Heart left ventricle (tissue), 16 donors: ENCODE data around the gene KCNMB2. TPM values are rescaled to one million over a fixed set of nuclear protein-coding genes. Genes with fewer than 3 reads are reported as not detected.
A peak's percentile ranks its signal among the peaks of the same experiment; 100 is the strongest.

ENCODE experiments used
- ATAC-seq, 4 donors: fragments of 200-7000 bp; cut with Tn5 transposase; one replicate each; pipeline ENCODE4 v1.9.1; 2020 to 2022; ENCODE audit warnings: moderate library complexity in 4 of 4, mild to moderate bottlenecking in 3 of 4, moderate number of reproducible peaks in 1 of 4
- DNase-seq, 5 donors: peaks; one replicate each; pipeline ENCODE4 v3.0.0-alpha.2; 2020
- H3K27ac ChIP-seq, 12 donors: fragments of 200-600 bp; sonication (generic) in 4 of 12; one replicate each; pipeline versions ENCODE4 v1.5.0 to v1.8.0; 2016 to 2022; ENCODE audit warnings: mild to moderate bottlenecking in 2 of 12
- H3K27me3 ChIP-seq, 9 donors: fragments of 200-600 bp; sonication (generic) in 2 of 9; one replicate each; pipeline versions ENCODE4 v1.5.1 to v1.8.0; 2016 to 2022; ENCODE audit warnings: mild to moderate bottlenecking in 3 of 9
- H3K36me3 ChIP-seq, 9 donors: fragments of 200-600 bp; sonication (generic) in 2 of 9; one replicate each; pipeline versions ENCODE4 v1.5.0 to v1.8.0; 2018 to 2022; ENCODE audit warnings: mild to moderate bottlenecking in 2 of 9
- H3K4me1 ChIP-seq, 12 donors: fragments of 200-600 bp; sonication (generic) in 4 of 12; one replicate each; pipeline versions ENCODE4 v1.5.0 to v1.8.0; 2016 to 2022; ENCODE audit warnings: mild to moderate bottlenecking in 3 of 12
- H3K4me3 ChIP-seq, 12 donors: fragments of 200-600 bp; sonication (generic) in 4 of 12; one replicate each; pipeline versions ENCODE4 v1.5.0 to v1.8.0; 2017 to 2022; ENCODE audit warnings: mild to moderate bottlenecking in 9 of 12, moderate library complexity in 4 of 12
- H3K9me3 ChIP-seq, 12 donors: fragments of 200-600 bp; sonication (generic) in 4 of 12; one replicate each; pipeline versions ENCODE4 v1.5.0 to v1.8.0; 2016 to 2022; ENCODE audit warnings: mild to moderate bottlenecking in 1 of 12
- CTCF ChIP-seq, 12 donors: fragments of 200-600 bp; sonication (generic) in 4 of 12; IDR thresholded peaks; one replicate each; pipeline versions ENCODE4 v1.5.0 to v1.8.0; 2018 to 2022; ENCODE audit warnings: antibody characterized with exemption in 12 of 12, mild to moderate bottlenecking in 5 of 12
- POLR2A ChIP-seq, 2 donors: fragments of 450-650 bp; IDR thresholded peaks; one replicate each; pipeline ENCODE4 v1.6.1; 2017; ENCODE audit warnings: antibody characterized with exemption in 2 of 2, mild to moderate bottlenecking in 2 of 2, moderate library complexity in 2 of 2
- WGBS, 4 donors: extraction: QIAGEN DNeasy Blood & Tissue Kit in 2 of 4; methylation state at CpG; one replicate each; pipeline versions ENCODE4 v1.1.5 to v1.1.7; 2013 to 2018; 5-methylcytosine and 5-hydroxymethylcytosine counted together
- intact Hi-C, 10 donors: fragments of 100-400 bp; cut with DNase I; formaldehyde crosslinking; loops; one replicate each; pipeline versions ENCODE4 v1.11.1 to v1.14.2; 2022
- polyA plus RNA-seq, 2 donors: library from polyadenylated mRNA; stranded (reverse); fragments of 200-250 nt; gene quantifications; one replicate each; pipeline ENCODE4 v1.2.3, GENCODE V29; 2013
- total RNA-seq, 9 donors: library from RNA; depleted of rRNA in 2 of 9; stranded (reverse); fragments of >200 nt in 2 of 9; fragmentation: NEBNext Ultra II Directional in 3 of 9; extraction: Animal tissue kit (Norgen Biotek cat#: 25700) in 3 of 9; gene quantifications; one replicate each; pipeline versions ENCODE4 v1.1.0 to v1.2.4, GENCODE V29; 2016 to 2023
- donor health status: ischemic (EF 13 %, LVEDD 7.1; RV severe dilation, severe dysfunction).
- donor health status: healthy with polysubstance abuse.
- donor health status: DM: no; HTN: yes; CAD: no.
- donor health status: DM: no; HTN: no; CAD: no.
- donor health status: ischemic (EF 25% LVEDD 6.9; RV normal size, moderate dysfunction).
- donor health status: ischemic (EF 25% LVEDD 5.7; RV mildly dilated, moderate dysfunction).
- donor health status: healthy.
- donor health status: DM: yes; HTN: yes; CAD: no.
- donor health status: ischemic (EF 35%, LVEDD 5.7; RV mildly dilated, moderate dysfunction).
- donor health status: nonischemic (EF 11% LVEDD 7.7; RV severe dilation, severe dysfunction).
- donor health status: DM: yes; HTN: yes; CAD: no.
- donor health status: PGD.
- donor health status: ischemic (EF 29% LVEDD 5.4; RV normal size, mild dysfunction).
- donor health status: nonischemic (EF 23%, LVEDD 6.1; RV moderate dilation, normal function).

Gene KCNMB2
- total and polyA plus RNA-seq, 11 donors, result 0.37 to 5.7 (median 2.0) TPM; not detected in 1

GRCh38 chr3:178777718-178778411 is 241.6 kb downstream of the KCNMB2 start:
- WGBS, 4 donors, result 63 to 67% (median 65%) methylated on average over 4 of the region's 4 CpGs
- Histone ChIP-seq H3K4me1 (no peaks in the 10 kb centered on the region), H3K27ac (no peak overlapping the region), H3K4me3 (no peak overlapping the region), H3K9me3 (no peaks in the 10 kb centered on the region), H3K36me3 (no peaks in the 10 kb centered on the region), H3K27me3 (no peaks in the 10 kb centered on the region)
- ATAC-seq (peak in 1 of 4 donors; percentile 60), DNase-seq (no peak)
- no peak for TF ChIP-seq POLR2A (IDR thresholded peaks at IDR 0.05)
- TF ChIP-seq CTCF (IDR thresholded peaks at IDR 0.05), result no peak
- intact Hi-C loops, result no loop called here

- H3K9me3 ChIP-seq, result no peaks in the 10 kb centered on the region
- H3K4me3 ChIP-seq, result no peak overlapping the region
- H3K27ac ChIP-seq, result no peak overlapping the region
- intact Hi-C loops, result no loop called here
- H3K27me3 ChIP-seq, result no peaks in the 10 kb centered on the region
- H3K36me3 ChIP-seq, result no peaks in the 10 kb centered on the region
- ATAC-seq (no peak), DNase-seq (no peak)
- H3K4me1 ChIP-seq, result no peaks in the 10 kb centered on the region
- WGBS, 4 donors, result 73 to 79% (median 76%) methylated on average over 4 of the region's 4 CpGs
- TF ChIP-seq POLR2A (IDR thresholded peaks at IDR 0.05) (no peak), CTCF (IDR thresholded peaks at IDR 0.05) (no peak)
These were observed 242.4 kb downstream of the KCNMB2 start for GRCh38 chr3:178778589-178778988.

- H3K27me3 ChIP-seq, result no peaks in the 10 kb centered on the region
- intact Hi-C loops, result no loop called here
- H3K4me1 ChIP-seq, result no peaks in the 10 kb centered on the region
- H3K9me3 ChIP-seq, result peaks cover 0 to 9% (median 0%) of the 10 kb centered on the region in 12 donors
- no peak for DNase-seq
- no peak overlapping the region for H3K27ac ChIP-seq
- ATAC-seq, result no peak
- H3K36me3 ChIP-seq, result no peaks in the 10 kb centered on the region
- no peak overlapping the region for H3K4me3 ChIP-seq
- TF ChIP-seq CTCF (IDR thresholded peaks at IDR 0.05) (no peak), POLR2A (IDR thresholded peaks at IDR 0.05) (no peak)
These were observed 249.7 kb downstream of the KCNMB2 start for GRCh38 chr3:178785961-178786360.

- no peak for TF ChIP-seq CTCF (IDR thresholded peaks at IDR 0.05)
- TF ChIP-seq POLR2A (IDR thresholded peaks at IDR 0.05), result no peak
- no peaks in the 10 kb centered on the region for H3K4me1 ChIP-seq
- no peaks in the 10 kb centered on the region for H3K36me3 ChIP-seq
- WGBS, 4 donors, result 36 to 78% (median 50%) methylated on average over 1 of the region's 1 CpG
- no peaks in the 10 kb centered on the region for H3K27me3 ChIP-seq
- no peak for DNase-seq
- H3K4me3 ChIP-seq, result no peak overlapping the region
- no peak for ATAC-seq
- intact Hi-C loops, result no loop called here
- H3K9me3 ChIP-seq, result peaks cover 0 to 20% (median 3%) of the 10 kb centered on the region in 12 donors
- H3K27ac ChIP-seq, result no peak overlapping the region
These were observed 251.7 kb downstream of the KCNMB2 start for GRCh38 chr3:178787960-178788359.
